Mammary epithelial cell (primary cell): Measurements from ENCODE around the gene MED10.
"Not testable (repeated sequence)": the region's sequence is repeated elsewhere in the genome, so short reads cannot be mapped to it uniquely, and the experiment has no call there.

Experiments
- EZH2 ChIP-seq: IDR thresholded peaks from 2 replicates; pipeline ENCODE4 v1.6.1; 2012; ENCODE audit warnings: low read length, inconsistent platforms, borderline replicate concordance
- TF ChIP-seq, protein P1 (sequence below), 2 donors: IDR thresholded peaks in 1 of 2; conservative IDR thresholded peaks in 1 of 2; 2 replicates each; pipeline ENCODE4 v1.5.1; 2011 to 2012; ENCODE audit warnings: inconsistent platforms in 2 of 2, low read length in 2 of 2, mild to moderate bottlenecking in 2 of 2, control low read depth in 1 of 2, low read depth in 1 of 2; ENCODE audit not compliant: insufficient read depth in 1 of 2; ENCODE audit errors: extremely low read depth in 1 of 2

- TF ChIP-seq, protein P1, sequence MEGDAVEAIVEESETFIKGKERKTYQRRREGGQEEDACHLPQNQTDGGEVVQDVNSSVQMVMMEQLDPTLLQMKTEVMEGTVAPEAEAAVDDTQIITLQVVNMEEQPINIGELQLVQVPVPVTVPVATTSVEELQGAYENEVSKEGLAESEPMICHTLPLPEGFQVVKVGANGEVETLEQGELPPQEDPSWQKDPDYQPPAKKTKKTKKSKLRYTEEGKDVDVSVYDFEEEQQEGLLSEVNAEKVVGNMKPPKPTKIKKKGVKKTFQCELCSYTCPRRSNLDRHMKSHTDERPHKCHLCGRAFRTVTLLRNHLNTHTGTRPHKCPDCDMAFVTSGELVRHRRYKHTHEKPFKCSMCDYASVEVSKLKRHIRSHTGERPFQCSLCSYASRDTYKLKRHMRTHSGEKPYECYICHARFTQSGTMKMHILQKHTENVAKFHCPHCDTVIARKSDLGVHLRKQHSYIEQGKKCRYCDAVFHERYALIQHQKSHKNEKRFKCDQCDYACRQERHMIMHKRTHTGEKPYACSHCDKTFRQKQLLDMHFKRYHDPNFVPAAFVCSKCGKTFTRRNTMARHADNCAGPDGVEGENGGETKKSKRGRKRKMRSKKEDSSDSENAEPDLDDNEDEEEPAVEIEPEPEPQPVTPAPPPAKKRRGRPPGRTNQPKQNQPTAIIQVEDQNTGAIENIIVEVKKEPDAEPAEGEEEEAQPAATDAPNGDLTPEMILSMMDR (conservative IDR thresholded peaks at IDR 0.05 in 1 of 2, IDR thresholded peaks at IDR 0.05 in 1 of 2; ENCODE audit: extremely low read depth in 1 of 2, insufficient read depth in 1 of 2, low read depth in 1 of 2, low read length in 2 of 2), result not testable (repeated sequence)
- TF ChIP-seq EZH2, result not testable (repeated sequence)
Measured at GRCh38 chr5:6363454-6364011, 14.8 kb downstream of the MED10 start.
